Thoracic aorta (tissue), 2 donors: Measurements from ENCODE around the gene DCC. TPM values are rescaled to one million over a fixed set of nuclear protein-coding genes. Genes with fewer than 3 reads are reported as not detected.

Experiments used
- ATAC-seq: fragments of 150-250 bp; one replicate; pipeline ENCODE4 v1.8.0; 2017; ENCODE audit warnings: low read depth; ENCODE audit not compliant: insufficient number of reproducible peaks, low FRiP score
- DNase-seq: peaks from one replicate; pipeline ENCODE4 v3.0.0-alpha.2; 2020; ENCODE audit warnings: low spot score
- H3K27ac ChIP-seq, 2 donors: fragments of 200-600 bp; sonication (generic); 1 replicate in 1 of 2; 2 replicates in 1 of 2; pipeline ENCODE4 v1.5.1; 2016; ENCODE audit warnings: mild to moderate bottlenecking in 2 of 2, moderate library complexity in 2 of 2
- H3K27me3 ChIP-seq: fragments of 200-600 bp; sonication (generic); replicated peaks from 2 replicates; pipeline ENCODE4 v1.6.0; 2016; ENCODE audit warnings: mild to moderate bottlenecking; ENCODE audit not compliant: insufficient read depth
- H3K36me3 ChIP-seq: fragments of 200-600 bp; sonication (generic); one replicate; pipeline ENCODE4 v1.5.1; 2016
- H3K4me1 ChIP-seq, 2 donors: fragments of 200-600 bp; sonication (generic); 1 replicate in 1 of 2; 2 replicates in 1 of 2; pipeline versions ENCODE4 v1.5.1 to v1.6.0; 2016; ENCODE audit warnings: low read depth in 2 of 2, mild to moderate bottlenecking in 1 of 2; ENCODE audit not compliant: control insufficient read depth in 1 of 2
- H3K4me3 ChIP-seq: fragments of 200-600 bp; sonication (generic); 2 replicates; pipeline ENCODE4 v1.5.1; 2016; ENCODE audit warnings: mild to moderate bottlenecking
- H3K9me3 ChIP-seq: fragments of 200-600 bp; sonication (generic); 2 replicates; pipeline ENCODE4 v1.5.1; 2016
- CTCF ChIP-seq: fragments of 200-600 bp; sonication (generic); IDR thresholded peaks from one replicate; pipeline ENCODE4 v1.5.1; 2019; ENCODE audit warnings: antibody characterized with exemption
- total RNA-seq, 2 donors: library from RNA; depleted of rRNA; stranded (reverse); fragments of >200 nt; gene quantifications; one replicate each; pipeline versions ENCODE4 v1.1.0 to v1.2.3, GENCODE V29; 2016

Gene DCC
- total RNA-seq, 2 donors from 2014 or later: not detected

- DNase-seq: no peak
- H3K27me3 ChIP-seq: no peaks in the 10 kb centered on the region
- H3K4me3 ChIP-seq: no peak overlapping the region
- TF ChIP-seq CTCF: no peak
- H3K27ac ChIP-seq: no peak overlapping the region
- no peak for ATAC-seq
- no peaks in the 10 kb centered on the region for H3K9me3 ChIP-seq
- no peaks in the 10 kb centered on the region for H3K4me1 ChIP-seq
- no peaks in the 10 kb centered on the region for H3K36me3 ChIP-seq
These were observed 1103.8 kb downstream of the DCC start for GRCh38 chr18:53443831-53444230.

- Histone ChIP-seq H3K4me1 (no peaks in the 10 kb centered on the region), H3K27me3 (no peaks in the 10 kb centered on the region), H3K27ac (no peak overlapping the region), H3K9me3 (no peaks in the 10 kb centered on the region), H3K4me3 (no peak overlapping the region), H3K36me3 (no peaks in the 10 kb centered on the region)
- ATAC-seq: no peak
- DNase-seq: no peak
- no peak for TF ChIP-seq CTCF
These were observed 1111.9 kb downstream of the DCC start for GRCh38 chr18:53451902-53452301.

- H3K27ac ChIP-seq: peak overlapping the region in 1 of 2 donors; percentile 26
- DNase-seq: no peak
These were observed 1117.1 kb downstream of the DCC start for GRCh38 chr18:53457068-53457467.

GRCh38 chr18:53458268-53458667, 1118.3 kb downstream of the DCC start:
- no peak for ATAC-seq
- H3K27me3 ChIP-seq: no peaks in the 10 kb centered on the region
- TF ChIP-seq CTCF: no peak
- no peak overlapping the region for H3K4me3 ChIP-seq
- H3K9me3 ChIP-seq: no peaks in the 10 kb centered on the region
- DNase-seq: no peak
- H3K27ac ChIP-seq: no peak overlapping the region
- H3K36me3 ChIP-seq: no peaks in the 10 kb centered on the region
- H3K4me1 ChIP-seq: peaks cover 0 to 19% of the 10 kb centered on the region in 2 donors

More at GRCh38 chr18:53457068-53457467, 1117.1 kb downstream of the DCC start:
- Histone ChIP-seq H3K36me3 (no peaks in the 10 kb centered on the region), H3K4me1 (peaks cover 0 to 19% of the 10 kb centered on the region in 2 donors), H3K9me3 (no peaks in the 10 kb centered on the region), H3K4me3 (no peak overlapping the region), H3K27me3 (no peaks in the 10 kb centered on the region)
- TF ChIP-seq CTCF: no peak
- ATAC-seq: peak; percentile 76

GRCh38 chr18:53458944-53459580, 1119.1 kb downstream of the DCC start:
- peaks cover 0 to 19% of the 10 kb centered on the region in 2 donors for H3K4me1 ChIP-seq
- no peak for ATAC-seq
- H3K4me3 ChIP-seq: no peak overlapping the region
- no peaks in the 10 kb centered on the region for H3K9me3 ChIP-seq
- H3K36me3 ChIP-seq: no peaks in the 10 kb centered on the region
- H3K27ac ChIP-seq: no peak overlapping the region
- no peaks in the 10 kb centered on the region for H3K27me3 ChIP-seq
- TF ChIP-seq CTCF: no peak
- DNase-seq: no peak
